IMR-90 (cell line): ENCODE measurements around the gene TENM4.

Experiments used
- BHLHE40 ChIP-seq: fragments of 150-350 bp; IDR thresholded peaks from 2 replicates; pipeline ENCODE4 v1.6.1; 2016; ENCODE audit warnings: mild to moderate bottlenecking, low read depth, low read length
- CEBPB ChIP-seq: IDR thresholded peaks from 2 replicates; pipeline ENCODE4 v1.6.1; 2012; ENCODE audit warnings: low read depth, low read length, improper control_type of control experiment
- CHD1 ChIP-seq: IDR thresholded peaks from 2 replicates; pipeline ENCODE4 v1.6.1; 2012; ENCODE audit warnings: low read depth, low read length, improper control_type of control experiment
- CTCF ChIP-seq: conservative IDR thresholded peaks from 2 replicates; pipeline ENCODE4 v1.5.1; 2012; ENCODE audit warnings: mild to moderate bottlenecking, low read depth, low read length, improper control_type of control experiment
- NFE2L2 ChIP-seq: fragments of 150-350 bp; IDR thresholded peaks from 2 replicates; pipeline ENCODE4 v1.6.1; 2016; ENCODE audit warnings: low read depth, mild to moderate bottlenecking, low read length
- POLR2A ChIP-seq: IDR thresholded peaks from 2 replicates; pipeline ENCODE4 v1.6.1; 2012; ENCODE audit warnings: mild to moderate bottlenecking, low read depth, low read length
- RAD21 ChIP-seq: IDR thresholded peaks from 2 replicates; pipeline ENCODE4 v1.6.1; 2012; ENCODE audit warnings: low read length, improper control_type of control experiment
- RCOR1 ChIP-seq: IDR thresholded peaks from 2 replicates; pipeline ENCODE4 v1.6.1; 2012; ENCODE audit warnings: mild to moderate bottlenecking, low read length, improper control_type of control experiment; ENCODE audit not compliant: insufficient replicate concordance
- SMC3 ChIP-seq: fragments of 150-350 bp; IDR thresholded peaks from 2 replicates; pipeline ENCODE4 v1.6.1; 2016; ENCODE audit warnings: low read depth, mild to moderate bottlenecking, antibody characterized with exemption, low read length, moderate library complexity

- no peak for TF ChIP-seq NFE2L2
- no peak for TF ChIP-seq POLR2A
- no peak for TF ChIP-seq CTCF
- TF ChIP-seq BHLHE40 = no peak
- no peak for TF ChIP-seq SMC3
- TF ChIP-seq CHD1 = no peak
- TF ChIP-seq RAD21 = no peak
- TF ChIP-seq CEBPB = no peak
- TF ChIP-seq RCOR1 = no peak
Observed at GRCh38 chr11:78846269-78846668, 594.6 kb downstream of the TENM4 start.
